NCI-H2227 treated with DMSO at 0.1 percent for 48 hours (cell line): ENCODE measurements around the gene ZNF43.
"Not testable (repeated sequence)": the region's sequence is repeated elsewhere in the genome, so short reads cannot be mapped to it uniquely, and the experiment has no call there.

Source experiments
- DNase-seq: peaks from one replicate; lab custom pipeline; 2025; lab: John Stamatoyannopoulos, UW

Gene ZNF43

GRCh38 chr19:21835810-21836444 lies at the start of gene ZNF43:
TSS of gene ZNF43 (minus strand) at chr19:21836182. CDS start at chr19:21836038, 144 bp downstream.
- DNase-seq, result no peak

GRCh38 chr19:21885516-21885915 lies 49.5 kb upstream of the ZNF43 start:
- DNase-seq, result not testable (repeated sequence)

- DNase-seq, result not testable (repeated sequence)
Measured at GRCh38 chr19:21884786-21885185, 48.8 kb upstream of the ZNF43 start.

- DNase-seq, result no peak
Measured at GRCh38 chr19:21883516-21883915, 47.5 kb upstream of the ZNF43 start.

GRCh38 chr19:21880761-21881160 lies 44.8 kb upstream of the ZNF43 start:
- not testable (repeated sequence) for DNase-seq

GRCh38 chr19:21878646-21879045 lies 42.7 kb upstream of the ZNF43 start:
- no peak for DNase-seq

GRCh38 chr19:21877976-21878375 lies 42.0 kb upstream of the ZNF43 start:
- DNase-seq, result no peak

GRCh38 chr19:21876608-21877007 lies 40.6 kb upstream of the ZNF43 start:
- not testable (repeated sequence) for DNase-seq

GRCh38 chr19:21856773-21857514 lies 21.0 kb upstream of the ZNF43 start:
- DNase-seq, result no peak

- DNase-seq, result peak; percentile 82
Measured at GRCh38 chr19:21851596-21852345, 15.8 kb upstream of the ZNF43 start.

GRCh38 chr19:21850656-21851255 lies 14.8 kb upstream of the ZNF43 start:
- no peak for DNase-seq

GRCh38 chr19:21848706-21849105 lies 12.7 kb upstream of the ZNF43 start:
- no peak for DNase-seq

- no peak for DNase-seq
Measured at GRCh38 chr19:21843081-21843480, 7.1 kb upstream of the ZNF43 start.

GRCh38 chr19:21841488-21842097 lies 5.6 kb upstream of the ZNF43 start:
- DNase-seq, result no peak

GRCh38 chr19:21841081-21841480 lies 5.1 kb upstream of the ZNF43 start:
- no peak for DNase-seq

- no peak for DNase-seq
Measured at GRCh38 chr19:21839976-21840375, 4.0 kb upstream of the ZNF43 start.

- DNase-seq, result no peak
Measured at GRCh38 chr19:21838646-21839045, 2.7 kb upstream of the ZNF43 start.

GRCh38 chr19:21835429-21835809 lies 563 bp downstream of the ZNF43 start:
- no peak for DNase-seq

GRCh38 chr19:21833733-21834132 lies 2.2 kb downstream of the ZNF43 start:
- no peak for DNase-seq

GRCh38 chr19:21824679-21825078 lies 11.3 kb downstream of the ZNF43 start:
- no peak for DNase-seq

- no peak for DNase-seq
Measured at GRCh38 chr19:21823224-21823623, 12.8 kb downstream of the ZNF43 start.

- DNase-seq, result no peak
Measured at GRCh38 chr19:21812448-21812847, 23.5 kb downstream of the ZNF43 start.
